Measurements from ENCODE around the gene MREG. TPM values are rescaled to one million over a fixed set of nuclear protein-coding genes. Genes with fewer than 3 reads are reported as not detected.

The MREG gene
- polyA plus RNA-seq, 3 donors: 0.14 to 0.47 TPM; not detected in 1

GRCh38 chr2:216055680-216056079 is 42.3 kb upstream of the MREG start:
- no peak overlapping the region for H3K27ac Mint-ChIP-seq
- H4K20me1 ChIP-seq (ENCODE audit: insufficient read depth, low read length): no peaks in the 10 kb centered on the region
- peaks cover 0 to 4% (median 0%) of the 10 kb centered on the region in 7 donors for H3K9me3 Mint-ChIP-seq
- TF ChIP-seq CTCF (IDR thresholded peaks at IDR 0.05): no peak
- H3K36me3 ChIP-seq (replicated peaks in 1 of 2; ENCODE audit: control insufficient read depth in 1 of 2, insufficient read depth in 2 of 2, low read length in 2 of 2): peaks cover 0 to 16% of the 10 kb centered on the region in 2 donors
- peaks cover 26 to 35% of the 10 kb centered on the region in 2 donors for H3K36me3 Mint-ChIP-seq
- intact Hi-C loops (cut with micrococcal nuclease): no loop called here
- WGBS (ENCODE audit: insufficient coverage): 92% methylated on average over 2 of the region's 4 CpGs
- no peak for DNase-seq
- H3K27me3 Mint-ChIP-seq (ENCODE audit: low read depth in 3 of 3): peaks cover 0 to 2% (median 0%) of the 10 kb centered on the region in 3 donors
- H2AFZ ChIP-seq (ENCODE audit: insufficient read depth, low read depth, low read length, poor library complexity, severe bottlenecking): no peak overlapping the region
- H3K27ac ChIP-seq (ENCODE audit: low read depth in 1 of 2, low read length in 2 of 2): no peak overlapping the region
- H3K4me3 Mint-ChIP-seq: no peak overlapping the region
- H3K4me1 Mint-ChIP-seq: peaks cover 16% of the 10 kb centered on the region
- H3K4me1 ChIP-seq (ENCODE audit: control insufficient read depth in 1 of 2, insufficient read depth in 2 of 2, low read length in 2 of 2): peaks cover 11 to 17% of the 10 kb centered on the region in 2 donors
- H3K79me2 ChIP-seq (ENCODE audit: insufficient read depth, low read length): no peaks in the 10 kb centered on the region
- H3K4me2 ChIP-seq (replicated peaks; ENCODE audit: extremely low read depth, low read length, poor library complexity, severe bottlenecking): no peak overlapping the region
- no peak overlapping the region for H3K9ac ChIP-seq (ENCODE audit: insufficient read depth, low read length, poor library complexity, severe bottlenecking)
- no peaks in the 10 kb centered on the region for H3K9me3 ChIP-seq (replicated peaks in 1 of 2; ENCODE audit: control insufficient read depth in 1 of 2, insufficient read depth in 1 of 2, low read length in 2 of 2)
- no peak overlapping the region for H3K4me3 ChIP-seq (replicated peaks in 1 of 3; ENCODE audit: low read depth in 2 of 3, low read length in 3 of 3)
- H3K27me3 ChIP-seq (ENCODE audit: control insufficient read depth in 2 of 2, insufficient read depth in 2 of 2, low read length in 2 of 2): no peaks in the 10 kb centered on the region

GRCh38 chr2:216052420-216052819 is 39.1 kb upstream of the MREG start:
- no peak overlapping the region for H3K4me3 ChIP-seq (replicated peaks in 1 of 3; ENCODE audit: low read depth in 2 of 3, low read length in 3 of 3)
- peaks cover 0 to 3% of the 10 kb centered on the region in 2 donors for H3K4me1 ChIP-seq (ENCODE audit: control insufficient read depth in 1 of 2, insufficient read depth in 2 of 2, low read length in 2 of 2)
- Mint-ChIP-seq H3K4me3 (no peak overlapping the region), H3K27ac (no peak overlapping the region), H3K9me3 (peaks cover 0 to 4% (median 0%) of the 10 kb centered on the region in 7 donors), H3K27me3 (ENCODE audit: low read depth in 3 of 3) (peaks cover 0 to 2% (median 0%) of the 10 kb centered on the region in 3 donors), H3K4me1 (peaks cover 2% of the 10 kb centered on the region), H3K36me3 (peaks cover 32 to 42% of the 10 kb centered on the region in 2 donors)
- 100% methylated on average over 1 of the region's 2 CpGs for WGBS (ENCODE audit: insufficient coverage)
- no peak overlapping the region for H3K27ac ChIP-seq (ENCODE audit: low read depth in 1 of 2, low read length in 2 of 2)
- no peak overlapping the region for H2AFZ ChIP-seq (ENCODE audit: insufficient read depth, low read depth, low read length, poor library complexity, severe bottlenecking)
- peaks cover 13 to 21% of the 10 kb centered on the region in 2 donors for H3K36me3 ChIP-seq (replicated peaks in 1 of 2; ENCODE audit: control insufficient read depth in 1 of 2, insufficient read depth in 2 of 2, low read length in 2 of 2)
- no peak for TF ChIP-seq CTCF (IDR thresholded peaks at IDR 0.05)
- no peaks in the 10 kb centered on the region for H3K27me3 ChIP-seq (ENCODE audit: control insufficient read depth in 2 of 2, insufficient read depth in 2 of 2, low read length in 2 of 2)
- no peaks in the 10 kb centered on the region for H4K20me1 ChIP-seq (ENCODE audit: insufficient read depth, low read length)
- no peaks in the 10 kb centered on the region for H3K9me3 ChIP-seq (replicated peaks in 1 of 2; ENCODE audit: control insufficient read depth in 1 of 2, insufficient read depth in 1 of 2, low read length in 2 of 2)
- intact Hi-C loops (cut with micrococcal nuclease): no loop called here
- DNase-seq: no peak
- no peak overlapping the region for H3K9ac ChIP-seq (ENCODE audit: insufficient read depth, low read length, poor library complexity, severe bottlenecking)
- H3K79me2 ChIP-seq (ENCODE audit: insufficient read depth, low read length): no peaks in the 10 kb centered on the region
- H3K4me2 ChIP-seq (replicated peaks; ENCODE audit: extremely low read depth, low read length, poor library complexity, severe bottlenecking): no peak overlapping the region
